IPS DF 4.7 (cell line): ENCODE results near the gene BORCS5.
"Not testable (repeated sequence)": the region's sequence is repeated elsewhere in the genome, so short reads cannot be mapped to it uniquely, and the experiment has no call there.

Source experiments
- DNase-seq: peaks from one replicate; pipeline ENCODE4 v3.0.0-alpha.2; 2013; ENCODE audit warnings: low spot score; ENCODE audit errors: extremely low read depth

Gene BORCS5

DNA sequence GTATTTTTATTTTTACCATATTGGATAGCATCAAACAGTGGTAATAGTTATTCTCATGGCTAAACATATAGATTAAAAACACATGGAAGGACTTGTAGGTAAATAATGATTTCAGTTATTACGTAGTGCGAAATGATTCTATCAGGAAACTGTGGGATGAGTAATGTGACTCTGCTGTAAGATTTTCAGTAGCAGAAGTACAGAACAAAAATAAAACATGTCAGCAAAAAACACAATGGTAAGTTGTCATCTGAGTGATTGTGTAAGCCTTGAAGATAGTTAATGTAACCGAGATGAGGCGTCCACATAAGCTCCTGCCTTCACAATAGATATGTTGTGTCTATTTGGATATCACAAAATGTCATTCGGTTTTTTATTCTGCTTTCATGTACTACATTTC lies 99.8 kb downstream of the BORCS5 start:
- no peak for DNase-seq

DNA sequence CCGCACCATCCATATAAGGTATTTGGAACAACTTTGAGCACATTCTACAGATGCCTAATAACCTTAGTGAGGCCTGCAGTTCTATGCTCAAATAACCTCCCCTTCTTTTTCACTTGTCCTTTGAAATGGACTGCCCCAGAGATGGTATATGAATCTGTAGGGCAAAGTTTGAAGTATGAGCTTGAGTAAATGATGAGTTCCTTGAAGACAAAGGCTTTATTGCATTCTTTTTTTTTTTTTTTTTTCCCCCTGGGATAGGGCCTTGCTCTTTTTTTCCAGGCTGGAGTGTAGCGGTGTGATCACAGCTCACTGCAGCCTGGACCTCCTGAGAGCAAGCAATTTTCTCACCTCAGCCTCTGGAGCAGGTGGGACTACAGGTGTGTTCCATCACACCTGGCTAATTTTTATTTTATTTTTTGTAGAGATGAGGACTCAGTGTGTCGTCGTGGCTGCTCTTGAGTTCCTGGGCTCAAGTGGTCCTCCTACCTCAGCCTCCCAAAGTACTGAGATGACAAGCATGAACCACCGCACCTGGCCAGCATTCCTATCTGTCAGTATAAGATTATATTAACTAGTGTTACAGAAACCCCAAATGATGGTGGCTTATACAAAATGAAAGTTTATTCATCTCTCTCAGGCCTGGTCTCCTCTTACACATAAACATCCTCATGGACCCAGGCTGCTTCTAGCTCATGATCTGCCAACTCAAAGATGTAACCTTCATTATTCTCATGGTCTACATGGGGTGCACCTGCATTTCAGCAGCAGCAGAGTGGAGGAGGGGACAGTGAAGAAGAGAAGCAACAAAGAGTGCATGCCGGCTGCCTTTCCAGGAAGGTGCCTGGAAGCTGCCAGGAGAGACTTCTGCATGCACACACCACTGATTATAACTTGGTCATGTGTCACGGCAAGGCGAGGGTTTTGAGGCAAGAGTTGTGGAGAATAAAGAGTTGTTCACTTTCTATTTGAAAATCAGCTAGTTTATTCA lies 104.4 kb downstream of the BORCS5 start:
- no peak for DNase-seq

DNA sequence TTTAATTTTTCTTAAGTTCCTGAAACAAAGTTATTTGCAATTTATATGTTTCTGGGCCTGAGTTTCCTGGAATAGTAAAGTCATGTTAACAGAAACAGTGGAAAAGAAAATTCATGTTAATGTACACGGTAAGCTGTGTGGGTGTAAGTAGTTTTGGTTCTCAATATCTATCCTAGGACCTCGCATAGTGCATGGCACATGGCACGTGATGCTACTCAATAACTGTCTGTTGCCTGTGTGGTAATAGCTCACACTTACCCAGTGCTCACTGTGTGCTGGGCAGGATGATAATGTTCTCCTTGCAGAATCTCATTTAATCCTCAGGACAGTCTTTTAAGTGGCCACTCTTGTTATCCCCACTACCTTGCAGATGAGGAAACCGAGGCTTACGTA lies 105.0 kb downstream of the BORCS5 start:
- DNase-seq, result no peak

- DNase-seq, result no peak
These were observed 108.6 kb downstream of the BORCS5 start for GRCh38 chr12:12465522-12465921.

DNA sequence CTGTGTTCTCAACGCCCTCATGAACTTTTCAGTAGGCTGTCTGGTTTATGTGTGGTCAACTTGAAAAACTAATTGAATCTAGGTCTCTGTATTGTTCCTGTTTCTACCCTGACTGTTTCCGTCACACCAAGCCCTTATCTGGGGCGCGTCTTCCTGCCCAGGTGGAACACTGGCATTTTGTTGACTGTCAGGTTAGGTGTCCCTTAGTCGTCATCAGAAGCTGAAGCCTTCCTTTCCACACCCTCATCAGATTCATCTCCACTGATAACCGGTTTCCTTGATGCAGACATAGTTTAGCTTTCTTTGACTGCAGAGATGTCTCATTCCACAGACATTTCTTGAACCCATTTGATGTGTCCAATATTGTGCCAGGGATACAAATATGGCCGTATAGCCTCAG lies 109.3 kb downstream of the BORCS5 start:
- no peak for DNase-seq

- no peak for DNase-seq
These were observed 110.4 kb downstream of the BORCS5 start for GRCh38 chr12:12467264-12467663.

DNA sequence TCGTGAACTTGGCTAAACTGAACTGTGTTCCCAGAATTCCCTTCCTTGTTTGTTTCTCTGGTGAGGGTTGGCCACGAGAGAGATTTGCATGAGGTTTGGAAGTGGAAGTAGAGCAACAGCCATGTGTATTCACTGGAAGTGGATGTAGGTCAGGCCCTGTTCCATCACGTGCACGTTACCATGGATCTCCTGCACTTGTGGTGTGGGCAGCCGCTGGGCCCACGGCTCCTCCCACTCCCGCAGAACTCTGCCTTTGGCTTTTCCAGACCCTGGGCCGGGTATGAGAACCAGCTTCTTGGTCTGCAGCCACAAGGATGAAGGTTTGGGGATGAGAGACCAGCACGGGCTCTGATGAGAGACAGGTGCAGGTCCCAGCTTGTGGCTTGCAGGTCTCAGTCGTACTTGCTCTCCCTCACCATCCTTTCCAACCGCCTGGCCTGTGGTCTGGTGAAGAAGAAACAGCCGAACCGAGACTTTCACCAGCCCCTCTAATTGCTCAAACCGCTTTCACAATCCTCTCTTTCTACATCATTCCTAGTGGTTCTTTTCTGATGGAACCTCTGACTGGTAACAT lies 110.9 kb downstream of the BORCS5 start:
- DNase-seq, result no peak

- DNase-seq, result no peak
These were observed 111.7 kb downstream of the BORCS5 start for GRCh38 chr12:12468575-12468974.

GRCh38 chr12:12469386-12469785 lies 112.5 kb downstream of the BORCS5 start:
- no peak for DNase-seq

GRCh38 chr12:12470751-12471306 lies 114.0 kb downstream of the BORCS5 start:
- no peak for DNase-seq

- DNase-seq, result not testable (repeated sequence)
These were observed 115.4 kb downstream of the BORCS5 start for GRCh38 chr12:12471982-12472961.

GRCh38 chr12:12473223-12473622 lies 116.3 kb downstream of the BORCS5 start:
- DNase-seq, result no peak

DNA sequence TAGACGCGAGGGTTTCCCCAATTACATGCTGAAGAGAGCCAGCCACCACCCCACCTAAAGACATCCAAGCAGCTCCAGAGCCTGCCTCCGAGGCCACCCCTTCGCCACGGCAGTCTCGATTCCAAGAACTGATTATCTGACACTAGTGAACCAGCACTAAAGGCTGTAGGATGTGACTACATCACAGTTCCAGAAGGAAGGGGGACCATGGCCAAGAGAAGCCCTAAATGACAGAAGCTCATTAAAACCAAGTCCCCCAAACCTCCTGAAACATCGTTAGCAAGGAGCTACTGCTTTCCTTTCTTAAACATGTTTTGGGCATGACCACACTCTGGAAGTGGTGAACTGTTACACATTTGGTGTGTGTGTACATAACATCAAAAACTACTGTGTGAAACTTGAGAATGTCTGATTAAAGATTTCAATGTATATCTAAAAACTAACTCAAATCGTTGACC lies 117.6 kb downstream of the BORCS5 start:
- no peak for DNase-seq

DNA sequence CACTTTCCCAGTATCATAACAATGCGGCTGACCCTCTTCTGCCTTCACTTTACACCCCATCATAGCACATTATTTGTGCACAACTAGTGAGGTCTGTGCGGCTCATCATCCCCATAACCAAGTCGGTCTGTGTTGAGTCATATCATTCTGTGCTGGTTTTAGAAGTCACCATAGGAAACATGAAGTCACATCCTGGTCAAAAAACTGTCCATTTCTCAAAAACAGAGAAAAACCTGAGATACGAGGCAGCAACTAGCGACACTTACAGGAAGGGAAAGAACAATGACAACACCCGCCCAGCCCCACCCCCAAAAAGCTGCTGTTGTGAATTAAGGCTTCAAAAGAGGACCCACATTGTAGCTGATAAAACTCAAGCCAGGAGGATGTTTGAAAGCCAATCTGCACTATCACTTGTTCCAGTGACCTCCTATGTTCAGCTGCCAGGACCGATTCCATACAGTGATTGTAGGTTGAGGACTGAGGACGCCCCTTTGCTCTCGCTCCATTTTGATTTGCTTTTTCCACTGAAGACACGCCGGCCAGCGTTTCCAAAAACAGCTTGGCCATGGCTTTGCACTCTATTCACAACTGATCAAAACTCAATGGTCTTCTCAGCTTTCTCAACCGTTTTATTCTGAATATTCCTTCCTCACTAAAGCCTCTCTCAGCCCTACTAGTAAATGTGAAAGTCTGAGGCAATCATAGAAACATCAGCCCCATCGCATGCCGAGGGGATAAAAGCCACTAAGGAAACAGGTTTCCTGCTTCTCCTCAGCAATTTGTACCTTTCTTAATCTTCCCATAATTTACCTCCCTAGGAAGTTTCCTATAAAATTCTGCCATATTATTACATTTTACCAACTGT lies 118.3 kb downstream of the BORCS5 start:
- no peak for DNase-seq

GRCh38 chr12:12476857-12477531 lies 120.1 kb downstream of the BORCS5 start:
- DNase-seq, result no peak

GRCh38 chr12:12477532-12477890 lies 120.6 kb downstream of the BORCS5 start:
- no peak for DNase-seq

GRCh38 chr12:12480074-12480473 lies 123.2 kb downstream of the BORCS5 start:
- no peak for DNase-seq

DNA sequence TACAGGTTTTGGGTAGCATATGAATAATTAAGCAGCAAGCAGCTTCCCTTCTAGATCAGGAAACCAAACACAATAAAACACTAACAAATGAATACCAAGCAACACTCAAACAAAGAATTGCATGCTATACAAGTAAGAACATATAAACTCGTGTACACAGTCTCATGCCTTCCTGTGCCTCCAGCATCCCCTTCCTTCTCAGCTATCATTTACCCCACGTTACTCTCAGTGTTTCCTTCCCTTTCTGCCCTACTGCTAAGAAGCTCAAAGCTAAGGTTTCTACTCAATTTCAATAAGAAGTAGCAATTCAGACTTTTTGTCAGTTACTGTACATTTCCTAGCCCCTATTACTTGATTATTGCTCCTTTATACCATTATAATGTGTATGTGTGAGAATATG lies 124.8 kb downstream of the BORCS5 start:
- DNase-seq, result no peak

DNA sequence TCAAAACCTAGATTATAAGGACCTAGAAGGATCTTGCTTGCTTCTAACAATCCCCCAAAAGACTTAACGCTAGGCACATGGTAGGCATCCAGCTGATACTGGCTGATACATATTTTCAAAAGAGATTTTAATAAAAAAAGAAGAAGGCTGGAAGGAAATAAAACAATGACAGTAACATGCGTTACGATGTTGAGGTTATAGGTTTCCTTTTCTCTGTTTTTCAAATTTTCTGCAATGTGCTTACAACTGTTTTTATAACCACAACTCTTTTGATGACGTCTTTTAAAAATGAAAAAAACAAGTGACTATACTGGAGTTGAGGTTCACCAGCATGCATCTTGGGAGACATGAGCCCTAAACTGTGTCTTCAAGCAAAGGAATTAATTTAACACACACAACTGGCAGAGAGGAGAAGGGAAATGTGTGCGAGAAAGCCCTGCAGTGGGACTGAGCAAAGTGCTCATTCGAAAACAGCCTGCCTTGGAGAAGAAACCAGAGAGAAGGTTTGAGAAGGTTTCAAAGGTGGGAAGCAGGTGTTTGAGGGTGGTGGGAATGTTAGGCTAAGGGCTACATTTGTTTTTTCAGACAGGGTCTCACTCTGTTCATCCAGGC lies 125.4 kb downstream of the BORCS5 start:
- no peak for DNase-seq
